ENCODE data around the gene MAPK1.
"Not testable (repeated sequence)": the region's sequence is repeated elsewhere in the genome, so short reads cannot be mapped to it uniquely, and the experiment has no call there.

MAPK1 gene

DNA sequence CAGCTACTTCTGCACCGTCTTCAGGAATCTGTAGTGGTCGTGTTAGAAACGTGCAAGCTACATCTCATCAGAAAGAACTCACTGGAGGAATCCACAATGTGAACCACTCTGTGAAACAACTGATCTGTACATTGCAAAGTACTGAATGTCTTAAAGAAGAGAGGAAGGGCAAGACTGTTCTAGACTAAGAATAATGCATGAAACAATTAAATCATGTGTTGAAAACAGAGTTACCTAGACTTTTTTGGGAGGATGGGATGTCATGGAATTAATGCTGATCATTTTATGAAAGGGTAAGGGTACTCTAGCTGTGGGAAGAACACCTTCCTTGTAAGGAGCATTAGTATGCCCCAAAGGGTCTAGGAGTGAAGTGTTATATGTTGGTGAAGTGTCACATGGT is 71.2 kb downstream of the MAPK1 start:
- FAIRE-seq: no peak
- TF ChIP-seq, protein P1, sequence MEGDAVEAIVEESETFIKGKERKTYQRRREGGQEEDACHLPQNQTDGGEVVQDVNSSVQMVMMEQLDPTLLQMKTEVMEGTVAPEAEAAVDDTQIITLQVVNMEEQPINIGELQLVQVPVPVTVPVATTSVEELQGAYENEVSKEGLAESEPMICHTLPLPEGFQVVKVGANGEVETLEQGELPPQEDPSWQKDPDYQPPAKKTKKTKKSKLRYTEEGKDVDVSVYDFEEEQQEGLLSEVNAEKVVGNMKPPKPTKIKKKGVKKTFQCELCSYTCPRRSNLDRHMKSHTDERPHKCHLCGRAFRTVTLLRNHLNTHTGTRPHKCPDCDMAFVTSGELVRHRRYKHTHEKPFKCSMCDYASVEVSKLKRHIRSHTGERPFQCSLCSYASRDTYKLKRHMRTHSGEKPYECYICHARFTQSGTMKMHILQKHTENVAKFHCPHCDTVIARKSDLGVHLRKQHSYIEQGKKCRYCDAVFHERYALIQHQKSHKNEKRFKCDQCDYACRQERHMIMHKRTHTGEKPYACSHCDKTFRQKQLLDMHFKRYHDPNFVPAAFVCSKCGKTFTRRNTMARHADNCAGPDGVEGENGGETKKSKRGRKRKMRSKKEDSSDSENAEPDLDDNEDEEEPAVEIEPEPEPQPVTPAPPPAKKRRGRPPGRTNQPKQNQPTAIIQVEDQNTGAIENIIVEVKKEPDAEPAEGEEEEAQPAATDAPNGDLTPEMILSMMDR (IDR thresholded peaks at IDR 0.05; ENCODE audit: insufficient read depth, missing control alignments): no peak
- no peak for DNase-seq (ENCODE audit: insufficient read length, low spot score)

GRCh38 chr22:21793716-21794115 is 73.7 kb downstream of the MAPK1 start:
- not testable (repeated sequence) for FAIRE-seq; DNase-seq (ENCODE audit: insufficient read length, low spot score)

- DNase-seq (ENCODE audit: insufficient read length, low spot score) (no peak), FAIRE-seq (no peak)
- TF ChIP-seq, protein P1 (IDR thresholded peaks at IDR 0.05; ENCODE audit: insufficient read depth, missing control alignments): no peak
Observed at GRCh38 chr22:21791635-21792625, 75.5 kb downstream of the MAPK1 start.

- not testable (repeated sequence) for DNase-seq (ENCODE audit: insufficient read length, low spot score); FAIRE-seq
Observed at GRCh38 chr22:21790849-21791610, 76.4 kb downstream of the MAPK1 start.

DNA sequence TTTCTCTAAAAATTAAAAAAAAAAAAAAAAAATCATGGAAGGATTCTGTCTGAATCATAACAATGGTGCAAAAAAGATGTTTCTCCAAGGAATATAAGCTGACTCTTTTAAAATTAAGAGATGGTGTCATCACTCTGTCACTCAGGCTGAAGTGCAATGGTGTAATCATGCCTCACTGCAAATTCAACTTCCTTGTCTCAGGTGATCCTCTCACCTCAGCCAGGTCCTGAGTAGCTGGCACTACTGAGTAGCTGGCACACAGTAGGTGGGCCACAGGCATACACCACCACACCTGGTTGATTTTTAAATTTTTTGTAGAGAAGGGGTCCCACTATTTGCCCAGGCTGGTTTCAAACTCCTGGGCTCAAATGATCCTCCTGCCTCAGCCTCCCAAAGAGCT is 77.1 kb downstream of the MAPK1 start:
- DNase-seq (ENCODE audit: insufficient read length, low spot score): no peak
- no peak for FAIRE-seq
- TF ChIP-seq, protein P1 (IDR thresholded peaks at IDR 0.05; ENCODE audit: insufficient read depth, missing control alignments): no peak

- not testable (repeated sequence) for DNase-seq (ENCODE audit: insufficient read length, low spot score); FAIRE-seq
Observed at GRCh38 chr22:21787565-21787964, 79.9 kb downstream of the MAPK1 start.

DNA sequence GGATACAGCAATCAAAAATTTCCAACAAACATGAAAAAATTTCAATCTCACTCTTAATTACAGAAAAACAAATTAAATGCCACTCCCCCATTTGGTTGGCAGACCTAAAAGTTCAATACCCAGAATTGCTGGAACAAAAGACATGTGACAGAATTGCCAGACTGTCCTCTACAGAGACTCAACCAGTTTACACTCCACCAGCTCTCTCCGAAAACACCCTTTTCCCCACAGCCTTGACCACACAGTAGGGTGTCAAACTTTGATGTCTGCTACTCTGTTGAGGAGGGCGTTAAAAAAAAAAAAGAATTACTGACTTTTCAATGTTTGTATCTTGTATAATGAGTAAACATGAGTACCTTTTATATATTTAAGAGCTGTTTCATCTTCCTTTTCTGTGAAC is 87.2 kb downstream of the MAPK1 start:
- FAIRE-seq: no peak
- no peak for DNase-seq (ENCODE audit: insufficient read length, low spot score)
- TF ChIP-seq, protein P1 (IDR thresholded peaks at IDR 0.05; ENCODE audit: insufficient read depth, missing control alignments): no peak

DNA sequence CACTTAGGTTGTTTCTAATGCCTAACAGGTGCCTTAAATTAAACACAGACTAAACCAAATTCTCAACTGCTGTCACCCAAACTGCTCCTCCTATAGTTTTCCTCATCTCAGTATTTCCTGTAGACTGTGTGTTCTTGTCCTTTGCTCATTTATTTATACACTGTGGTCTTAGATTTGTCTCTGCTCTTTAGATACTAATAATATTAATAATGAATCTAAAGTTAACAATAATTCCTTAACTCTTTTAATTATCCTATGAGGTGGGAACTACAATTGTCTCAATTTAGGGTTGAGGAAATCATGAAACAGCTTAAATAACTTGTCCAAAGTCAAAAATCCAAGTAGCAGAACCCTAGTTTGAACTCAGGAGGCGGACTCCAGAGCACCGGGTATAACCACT is 88.0 kb downstream of the MAPK1 start:
- no peak for FAIRE-seq
- TF ChIP-seq, protein P1 (IDR thresholded peaks at IDR 0.05; ENCODE audit: insufficient read depth, missing control alignments): no peak
- DNase-seq (ENCODE audit: insufficient read length, low spot score): no peak
